Osteocyte (in vitro differentiated cells): Measurements from ENCODE around the gene SERPINA12. TPM values are rescaled to one million over a fixed set of nuclear protein-coding genes. Genes with fewer than 3 reads are reported as not detected.

Source experiments
- DNase-seq: peaks from one replicate; pipeline ENCODE4 v3.0.0; 2021; ENCODE audit warnings: mixed read lengths; ENCODE audit not compliant: unreplicated experiment; ENCODE audit errors: extremely low spot score
- H3K27ac Mint-ChIP-seq: one replicate; pipeline ENCODE4 v1.8.0; 2021; ENCODE audit warnings: mild to moderate bottlenecking, mixed read lengths; ENCODE audit not compliant: unreplicated experiment
- H3K27me3 Mint-ChIP-seq: one replicate; pipeline ENCODE4 v1.8.0; 2021; ENCODE audit warnings: mixed read lengths; ENCODE audit not compliant: unreplicated experiment
- H3K36me3 Mint-ChIP-seq: one replicate; pipeline ENCODE4 v1.8.0; 2021; ENCODE audit warnings: mixed read lengths; ENCODE audit not compliant: unreplicated experiment
- H3K4me1 Mint-ChIP-seq: one replicate; pipeline ENCODE4 v1.8.0; 2021; ENCODE audit warnings: mixed read lengths; ENCODE audit not compliant: unreplicated experiment
- H3K4me3 Mint-ChIP-seq: one replicate; pipeline ENCODE4 v1.8.0; 2021; ENCODE audit warnings: mild to moderate bottlenecking, moderate library complexity, mixed read lengths; ENCODE audit not compliant: unreplicated experiment
- H3K9me3 Mint-ChIP-seq: one replicate; pipeline ENCODE4 v1.8.0; 2021; ENCODE audit warnings: mixed read lengths; ENCODE audit not compliant: unreplicated experiment
- total RNA-seq: library from RNA; stranded (reverse); gene quantifications from 2 replicates; pipeline ENCODE4 v1.2.1, GENCODE V29; 2021
- TF ChIP-seq, protein P1 (sequence below): fragments of 200-600 bp; sonication (generic); IDR thresholded peaks from 2 replicates; pipeline ENCODE4 v1.5.0; 2021; ENCODE audit warnings: antibody characterized with exemption, mild to moderate bottlenecking, moderate library complexity

SERPINA12 gene
- total RNA-seq, 1 donor from 2014 or later: not detected

DNA sequence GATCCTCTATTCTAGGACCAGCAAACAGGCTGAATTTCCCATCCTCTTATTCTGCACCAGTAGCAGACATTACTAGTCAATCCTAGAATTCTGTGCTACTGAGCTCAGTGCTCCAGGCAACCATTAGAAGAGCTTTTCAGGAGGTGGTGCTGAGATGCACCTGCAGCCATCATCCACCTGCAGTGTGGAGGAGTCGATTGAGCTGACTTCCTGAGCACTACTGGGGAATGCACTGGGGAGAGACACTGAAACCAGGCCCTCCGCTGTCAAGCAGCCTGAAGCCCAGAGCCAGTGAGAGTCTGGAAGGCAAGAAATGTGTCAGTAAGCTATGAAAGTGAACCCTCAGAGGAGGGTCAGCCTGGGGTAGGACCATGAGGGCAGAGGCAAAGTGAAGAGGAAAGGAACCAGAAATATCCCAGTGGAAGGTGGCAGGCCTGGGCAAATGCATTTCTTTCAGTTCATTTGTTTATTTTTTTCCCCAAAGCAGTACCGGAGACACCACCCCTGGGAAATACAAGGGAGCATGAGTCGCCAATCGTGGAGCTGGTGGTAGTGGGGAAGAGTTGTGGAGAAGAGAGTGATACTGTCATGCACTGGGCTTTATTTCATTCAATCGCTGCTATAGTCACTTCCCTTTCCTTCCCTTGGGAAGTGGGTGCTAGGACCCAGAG is 28.9 kb upstream of the SERPINA12 start:
- no peak overlapping the region for H3K27ac Mint-ChIP-seq
- H3K27me3 Mint-ChIP-seq: no peaks in the 10 kb centered on the region
- no peaks in the 10 kb centered on the region for H3K36me3 Mint-ChIP-seq
- DNase-seq: peak; percentile 56
- no peaks in the 10 kb centered on the region for H3K9me3 Mint-ChIP-seq
- peaks cover 14% of the 10 kb centered on the region for H3K4me1 Mint-ChIP-seq
- H3K4me3 Mint-ChIP-seq: no peak overlapping the region
- TF ChIP-seq, protein P1, sequence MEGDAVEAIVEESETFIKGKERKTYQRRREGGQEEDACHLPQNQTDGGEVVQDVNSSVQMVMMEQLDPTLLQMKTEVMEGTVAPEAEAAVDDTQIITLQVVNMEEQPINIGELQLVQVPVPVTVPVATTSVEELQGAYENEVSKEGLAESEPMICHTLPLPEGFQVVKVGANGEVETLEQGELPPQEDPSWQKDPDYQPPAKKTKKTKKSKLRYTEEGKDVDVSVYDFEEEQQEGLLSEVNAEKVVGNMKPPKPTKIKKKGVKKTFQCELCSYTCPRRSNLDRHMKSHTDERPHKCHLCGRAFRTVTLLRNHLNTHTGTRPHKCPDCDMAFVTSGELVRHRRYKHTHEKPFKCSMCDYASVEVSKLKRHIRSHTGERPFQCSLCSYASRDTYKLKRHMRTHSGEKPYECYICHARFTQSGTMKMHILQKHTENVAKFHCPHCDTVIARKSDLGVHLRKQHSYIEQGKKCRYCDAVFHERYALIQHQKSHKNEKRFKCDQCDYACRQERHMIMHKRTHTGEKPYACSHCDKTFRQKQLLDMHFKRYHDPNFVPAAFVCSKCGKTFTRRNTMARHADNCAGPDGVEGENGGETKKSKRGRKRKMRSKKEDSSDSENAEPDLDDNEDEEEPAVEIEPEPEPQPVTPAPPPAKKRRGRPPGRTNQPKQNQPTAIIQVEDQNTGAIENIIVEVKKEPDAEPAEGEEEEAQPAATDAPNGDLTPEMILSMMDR: no peak

DNA sequence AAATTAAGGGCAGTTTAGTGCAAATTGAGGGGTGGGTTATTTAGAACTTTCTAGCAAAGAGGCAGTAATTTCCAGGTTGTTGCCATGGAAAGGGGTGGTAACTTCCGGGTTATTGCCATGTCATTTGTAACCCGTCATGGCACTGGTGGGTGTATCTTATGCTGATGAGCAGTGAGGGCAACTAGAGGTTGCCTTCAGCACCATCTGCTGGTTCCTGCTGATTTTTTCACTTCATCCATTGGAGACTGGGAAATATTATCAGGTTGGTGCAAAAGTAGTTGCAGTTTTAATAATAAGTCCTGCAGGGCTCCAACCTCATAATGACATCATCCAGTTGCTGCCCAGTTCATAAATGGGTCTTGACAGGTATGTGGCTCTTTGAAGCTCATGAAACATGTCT is 27.6 kb upstream of the SERPINA12 start:
- TF ChIP-seq, protein P1: no peak
- Mint-ChIP-seq H3K36me3 (no peaks in the 10 kb centered on the region), H3K9me3 (no peaks in the 10 kb centered on the region), H3K27ac (no peak overlapping the region), H3K4me3 (no peak overlapping the region), H3K27me3 (peaks cover 3% of the 10 kb centered on the region), H3K4me1 (peaks cover 11% of the 10 kb centered on the region)
- peak; percentile 5 for DNase-seq

DNA sequence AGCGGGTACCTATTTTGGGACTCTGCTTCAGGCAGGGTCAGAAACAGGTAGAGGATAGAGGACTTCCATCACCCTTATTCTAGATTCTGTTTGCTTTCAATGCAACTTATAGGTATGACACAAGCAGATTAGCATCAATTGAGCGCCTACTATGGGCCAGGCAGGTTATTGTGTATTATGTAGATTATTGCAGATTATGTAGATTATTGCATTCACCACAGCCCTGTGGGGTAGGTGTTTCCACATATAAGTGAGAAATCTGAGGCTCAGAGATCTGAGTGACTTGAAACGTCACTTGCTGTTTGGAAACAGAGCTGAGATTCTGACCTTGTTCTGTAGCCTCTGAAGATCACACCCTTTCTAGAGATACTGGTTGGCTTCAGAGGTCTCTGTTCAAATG is 26.2 kb upstream of the SERPINA12 start:
- TF ChIP-seq, protein P1: no peak
- H3K9me3 Mint-ChIP-seq: no peaks in the 10 kb centered on the region
- H3K27me3 Mint-ChIP-seq: peaks cover 6% of the 10 kb centered on the region
- H3K27ac Mint-ChIP-seq: no peak overlapping the region
- H3K4me3 Mint-ChIP-seq: no peak overlapping the region
- peaks cover 11% of the 10 kb centered on the region for H3K4me1 Mint-ChIP-seq
- no peaks in the 10 kb centered on the region for H3K36me3 Mint-ChIP-seq
- DNase-seq: no peak

DNA sequence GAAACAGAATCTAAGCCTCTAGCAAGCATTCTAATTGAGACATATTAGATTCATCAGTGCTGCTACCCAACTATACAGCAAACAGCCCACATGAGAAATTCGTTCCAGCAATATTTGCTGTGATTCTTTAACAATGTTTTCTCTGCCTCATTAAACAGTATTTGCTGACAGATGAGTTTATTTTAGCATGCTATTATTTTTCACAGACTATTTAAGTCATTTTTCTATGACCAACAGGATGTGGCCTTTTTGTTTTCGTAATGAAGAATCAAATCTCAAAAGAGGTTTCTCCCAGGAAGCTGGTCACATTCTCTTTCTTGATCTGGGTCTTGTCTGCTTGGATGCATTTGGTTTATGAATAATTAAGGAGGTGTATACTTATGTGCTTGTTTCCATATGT is 23.2 kb upstream of the SERPINA12 start:
- TF ChIP-seq, protein P1: no peak
- Mint-ChIP-seq H3K27me3 (peaks cover 23% of the 10 kb centered on the region), H3K36me3 (no peaks in the 10 kb centered on the region), H3K27ac (no peak overlapping the region), H3K4me3 (no peak overlapping the region), H3K4me1 (peaks cover 3% of the 10 kb centered on the region), H3K9me3 (no peaks in the 10 kb centered on the region)
- DNase-seq: no peak

- H3K9me3 Mint-ChIP-seq: peaks cover 7% of the 10 kb centered on the region
Observed at GRCh38 chr14:94531187-94531586, 21.9 kb upstream of the SERPINA12 start.

More at GRCh38 chr14:94531187-94531586, 21.9 kb upstream of the SERPINA12 start:
- Mint-ChIP-seq H3K36me3 (no peaks in the 10 kb centered on the region), H3K27ac (no peak overlapping the region), H3K4me3 (no peak overlapping the region), H3K27me3 (peaks cover 31% of the 10 kb centered on the region), H3K4me1 (peaks cover 3% of the 10 kb centered on the region)
- no peak for DNase-seq
- TF ChIP-seq, protein P1: no peak
